Measurements from ENCODE around the gene MAD1L1.

GRCh38 chr7:1981201-1981877 lies 251.4 kb downstream of the MAD1L1 start:
- no peak for TF ChIP-seq CTCF (IDR thresholded peaks at IDR 0.05)
- no peak for TF ChIP-seq POLR2A (IDR thresholded peaks at IDR 0.05)
